ENCODE measurements around the gene HRH3.
A peak's percentile ranks its signal among the peaks of the same experiment; 100 is the strongest.

Gene HRH3

DNA sequence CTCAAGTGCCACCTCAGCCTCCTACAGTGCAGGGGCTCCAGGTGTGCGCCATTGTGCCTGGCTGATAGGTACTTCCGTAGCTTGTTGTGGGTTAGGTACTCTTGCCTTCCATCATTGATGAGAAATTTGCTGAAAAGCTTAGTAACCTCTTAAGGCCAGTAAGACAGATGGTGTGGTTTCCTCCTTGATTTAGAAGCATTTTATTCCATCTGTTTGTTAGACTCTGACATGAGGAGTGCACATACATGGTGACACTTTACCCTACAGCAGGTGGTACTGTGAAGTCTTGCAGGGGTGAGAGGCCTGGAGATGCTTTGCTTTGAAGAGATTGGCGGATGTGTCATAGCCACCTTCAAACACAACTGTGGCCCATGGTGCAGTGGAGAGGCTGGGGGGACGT is 52.0 kb downstream of the HRH3 start:
- TF ChIP-seq NFIC (IDR thresholded peaks at IDR 0.05) (no peak), RAD21 (IDR thresholded peaks at IDR 0.05; ENCODE audit: low read depth) (no peak), CREB1 (IDR thresholded peaks at IDR 0.05; ENCODE audit: low read depth) (no peak), FOXM1 (IDR thresholded peaks at IDR 0.05; ENCODE audit: borderline replicate concordance, low read depth) (no peak), EP300 (IDR thresholded peaks at IDR 0.05; ENCODE audit: borderline replicate concordance) (no peak), TAF1 (IDR thresholded peaks at IDR 0.05; ENCODE audit: low read depth) (no peak), CEBPB (IDR thresholded peaks at IDR 0.05) (no peak), TCF12 (IDR thresholded peaks at IDR 0.05; ENCODE audit: low read depth) (no peak), YY1 (IDR thresholded peaks at IDR 0.05; ENCODE audit: low read depth) (no peak), ZBTB7A (IDR thresholded peaks at IDR 0.05; ENCODE audit: low read depth) (no peak), TEAD4 (IDR thresholded peaks at IDR 0.05) (no peak), EGR1 (IDR thresholded peaks at IDR 0.05) (no peak)
- TF ChIP-seq, protein P1, sequence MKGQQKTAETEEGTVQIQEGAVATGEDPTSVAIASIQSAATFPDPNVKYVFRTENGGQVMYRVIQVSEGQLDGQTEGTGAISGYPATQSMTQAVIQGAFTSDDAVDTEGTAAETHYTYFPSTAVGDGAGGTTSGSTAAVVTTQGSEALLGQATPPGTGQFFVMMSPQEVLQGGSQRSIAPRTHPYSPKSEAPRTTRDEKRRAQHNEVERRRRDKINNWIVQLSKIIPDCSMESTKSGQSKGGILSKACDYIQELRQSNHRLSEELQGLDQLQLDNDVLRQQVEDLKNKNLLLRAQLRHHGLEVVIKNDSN (IDR thresholded peaks at IDR 0.05) = no peak
- TF ChIP-seq, protein P2, sequence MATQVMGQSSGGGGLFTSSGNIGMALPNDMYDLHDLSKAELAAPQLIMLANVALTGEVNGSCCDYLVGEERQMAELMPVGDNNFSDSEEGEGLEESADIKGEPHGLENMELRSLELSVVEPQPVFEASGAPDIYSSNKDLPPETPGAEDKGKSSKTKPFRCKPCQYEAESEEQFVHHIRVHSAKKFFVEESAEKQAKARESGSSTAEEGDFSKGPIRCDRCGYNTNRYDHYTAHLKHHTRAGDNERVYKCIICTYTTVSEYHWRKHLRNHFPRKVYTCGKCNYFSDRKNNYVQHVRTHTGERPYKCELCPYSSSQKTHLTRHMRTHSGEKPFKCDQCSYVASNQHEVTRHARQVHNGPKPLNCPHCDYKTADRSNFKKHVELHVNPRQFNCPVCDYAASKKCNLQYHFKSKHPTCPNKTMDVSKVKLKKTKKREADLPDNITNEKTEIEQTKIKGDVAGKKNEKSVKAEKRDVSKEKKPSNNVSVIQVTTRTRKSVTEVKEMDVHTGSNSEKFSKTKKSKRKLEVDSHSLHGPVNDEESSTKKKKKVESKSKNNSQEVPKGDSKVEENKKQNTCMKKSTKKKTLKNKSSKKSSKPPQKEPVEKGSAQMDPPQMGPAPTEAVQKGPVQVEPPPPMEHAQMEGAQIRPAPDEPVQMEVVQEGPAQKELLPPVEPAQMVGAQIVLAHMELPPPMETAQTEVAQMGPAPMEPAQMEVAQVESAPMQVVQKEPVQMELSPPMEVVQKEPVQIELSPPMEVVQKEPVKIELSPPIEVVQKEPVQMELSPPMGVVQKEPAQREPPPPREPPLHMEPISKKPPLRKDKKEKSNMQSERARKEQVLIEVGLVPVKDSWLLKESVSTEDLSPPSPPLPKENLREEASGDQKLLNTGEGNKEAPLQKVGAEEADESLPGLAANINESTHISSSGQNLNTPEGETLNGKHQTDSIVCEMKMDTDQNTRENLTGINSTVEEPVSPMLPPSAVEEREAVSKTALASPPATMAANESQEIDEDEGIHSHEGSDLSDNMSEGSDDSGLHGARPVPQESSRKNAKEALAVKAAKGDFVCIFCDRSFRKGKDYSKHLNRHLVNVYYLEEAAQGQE (IDR thresholded peaks at IDR 0.05; ENCODE audit: low read depth) = no peak
- TF ChIP-seq, protein P3, sequence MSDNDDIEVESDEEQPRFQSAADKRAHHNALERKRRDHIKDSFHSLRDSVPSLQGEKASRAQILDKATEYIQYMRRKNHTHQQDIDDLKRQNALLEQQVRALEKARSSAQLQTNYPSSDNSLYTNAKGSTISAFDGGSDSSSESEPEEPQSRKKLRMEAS (IDR thresholded peaks at IDR 0.05) = no peak

DNA sequence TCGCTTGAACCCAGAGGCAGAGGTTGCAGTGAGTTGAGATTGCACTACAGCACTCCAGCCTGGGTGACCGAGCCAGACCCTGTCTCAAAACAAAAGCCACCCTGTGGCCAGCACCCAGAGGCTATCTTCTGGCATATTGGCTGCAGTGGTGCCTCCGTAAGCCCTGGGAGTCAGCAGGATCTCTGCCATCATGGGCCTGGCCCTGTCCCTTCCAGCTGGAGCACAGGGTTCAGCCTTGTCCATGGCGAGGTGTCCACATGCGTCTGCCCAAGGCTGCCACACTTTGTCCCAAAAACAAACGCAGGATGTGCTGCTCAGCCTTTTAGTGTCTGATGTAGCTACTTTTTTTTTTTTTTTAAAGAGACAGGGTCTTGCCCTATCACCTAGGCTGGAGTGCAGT is 52.6 kb downstream of the HRH3 start:
- no peak for TF ChIP-seq EP300 (IDR thresholded peaks at IDR 0.05; ENCODE audit: borderline replicate concordance)
- TF ChIP-seq, protein P1 (IDR thresholded peaks at IDR 0.05) = no peak
- TF ChIP-seq RAD21 (IDR thresholded peaks at IDR 0.05; ENCODE audit: low read depth) = no peak
- no peak for TF ChIP-seq NFIC (IDR thresholded peaks at IDR 0.05)
- TF ChIP-seq TEAD4 (IDR thresholded peaks at IDR 0.05) = no peak
- no peak for TF ChIP-seq TAF1 (IDR thresholded peaks at IDR 0.05; ENCODE audit: low read depth)
- TF ChIP-seq CEBPB (IDR thresholded peaks at IDR 0.05) = no peak
- no peak for TF ChIP-seq YY1 (IDR thresholded peaks at IDR 0.05; ENCODE audit: low read depth)
- TF ChIP-seq, protein P3 (IDR thresholded peaks at IDR 0.05) = no peak
- TF ChIP-seq CREB1 (IDR thresholded peaks at IDR 0.05; ENCODE audit: low read depth) = no peak
- TF ChIP-seq EGR1 (IDR thresholded peaks at IDR 0.05) = no peak
- TF ChIP-seq ZBTB7A (IDR thresholded peaks at IDR 0.05; ENCODE audit: low read depth) = no peak
- no peak for TF ChIP-seq TCF12 (IDR thresholded peaks at IDR 0.05; ENCODE audit: low read depth)
- TF ChIP-seq FOXM1 (IDR thresholded peaks at IDR 0.05; ENCODE audit: borderline replicate concordance, low read depth) = no peak
- TF ChIP-seq, protein P2 (IDR thresholded peaks at IDR 0.05; ENCODE audit: low read depth) = no peak

DNA sequence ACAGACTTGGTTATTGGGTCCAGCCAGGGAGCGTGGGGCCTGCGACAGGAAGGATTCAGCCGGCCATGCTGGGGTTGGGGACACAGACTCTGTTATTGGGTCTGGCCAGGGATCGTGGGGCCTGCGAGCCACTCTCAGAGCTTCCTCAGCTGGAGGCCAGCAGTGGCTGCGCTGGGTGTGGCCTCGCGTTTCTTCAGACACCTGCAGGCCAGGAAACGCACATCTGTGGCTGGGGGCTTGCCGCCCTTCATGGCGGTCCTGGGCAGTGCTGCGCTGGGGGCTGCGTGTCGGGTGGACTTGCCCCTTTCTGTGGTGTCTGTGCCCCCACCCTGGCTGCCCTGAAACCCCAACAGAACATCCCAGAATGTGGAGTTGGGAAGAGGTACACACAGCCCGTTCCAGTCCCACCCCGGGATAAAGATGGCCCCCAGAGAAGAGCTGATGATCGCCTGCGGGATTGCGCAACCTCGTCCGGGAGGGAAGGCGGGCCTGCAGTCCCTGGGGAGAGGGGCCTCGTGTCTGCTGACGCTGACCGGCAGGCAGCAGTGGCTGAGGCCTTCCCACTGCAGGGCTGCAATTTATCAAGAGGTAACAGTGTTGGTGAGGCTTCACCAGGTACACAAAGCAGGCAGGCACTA is 54.2 kb downstream of the HRH3 start:
- TF ChIP-seq CEBPB (IDR thresholded peaks at IDR 0.05) (peak; percentile 89), NFIC (IDR thresholded peaks at IDR 0.05) (no peak)

Data from Ishikawa (cell line).